ENCODE measurements around the gene ARMC7.

ARMC7 gene

DNA sequence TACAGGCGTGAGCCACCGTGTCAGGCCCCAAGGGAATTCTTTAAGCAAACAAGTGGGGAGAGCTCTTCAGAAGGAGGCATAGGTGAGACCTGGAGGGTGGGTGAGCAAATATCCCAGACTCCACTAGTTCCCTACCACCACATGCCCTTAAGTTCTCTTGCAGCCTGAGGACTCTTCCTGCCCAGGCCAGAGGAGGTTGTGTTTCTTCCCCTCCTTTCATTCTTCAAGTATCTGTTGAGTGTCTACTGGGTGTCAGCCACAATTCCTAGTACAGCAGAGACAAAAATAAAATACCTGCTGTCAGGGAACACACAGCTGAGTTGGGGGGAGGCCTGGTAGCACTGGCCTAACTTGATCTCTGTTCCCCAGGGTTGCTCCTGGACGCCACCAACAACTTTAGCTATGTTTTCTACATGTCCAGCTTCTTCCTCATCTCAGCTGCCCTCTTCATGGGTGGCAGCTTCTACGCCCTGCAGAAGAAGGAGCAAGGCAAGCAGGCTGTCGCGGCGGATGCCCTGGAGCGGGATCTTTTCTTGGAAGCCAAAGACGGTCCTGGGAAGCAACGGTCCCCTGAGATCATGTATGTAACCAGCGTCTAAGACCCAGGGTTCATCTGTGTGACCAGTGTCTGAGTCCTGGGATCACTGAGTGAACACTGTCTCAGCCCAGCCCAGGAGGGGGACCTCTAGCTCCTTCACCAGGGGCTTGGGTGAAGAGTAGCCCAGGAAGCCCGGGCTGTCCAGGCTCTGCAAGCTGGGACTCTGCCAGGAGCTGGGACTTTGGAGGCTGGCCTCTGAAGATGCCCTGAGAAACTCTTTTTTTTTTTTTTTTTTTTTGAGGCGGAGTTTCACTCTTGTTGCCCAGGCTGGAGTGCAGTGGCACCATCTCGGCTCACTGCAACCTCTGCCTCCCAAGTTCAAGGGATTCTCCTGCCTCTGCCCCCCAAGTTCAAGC is 5.9 kb upstream of the ARMC7 start:
- H3K36me3 Mint-ChIP-seq (ENCODE audit: low read depth), result peaks cover 1% of the 10 kb centered on the region
- peaks cover 8% of the 10 kb centered on the region for H3K4me1 Mint-ChIP-seq (ENCODE audit: low read depth)
- H3K9me3 Mint-ChIP-seq, result no peaks in the 10 kb centered on the region
- H3K27me3 Mint-ChIP-seq (ENCODE audit: low read depth), result peaks cover 2% of the 10 kb centered on the region
- no peak overlapping the region for H3K27ac Mint-ChIP-seq
- H3K4me3 Mint-ChIP-seq, result no peak overlapping the region

DNA sequence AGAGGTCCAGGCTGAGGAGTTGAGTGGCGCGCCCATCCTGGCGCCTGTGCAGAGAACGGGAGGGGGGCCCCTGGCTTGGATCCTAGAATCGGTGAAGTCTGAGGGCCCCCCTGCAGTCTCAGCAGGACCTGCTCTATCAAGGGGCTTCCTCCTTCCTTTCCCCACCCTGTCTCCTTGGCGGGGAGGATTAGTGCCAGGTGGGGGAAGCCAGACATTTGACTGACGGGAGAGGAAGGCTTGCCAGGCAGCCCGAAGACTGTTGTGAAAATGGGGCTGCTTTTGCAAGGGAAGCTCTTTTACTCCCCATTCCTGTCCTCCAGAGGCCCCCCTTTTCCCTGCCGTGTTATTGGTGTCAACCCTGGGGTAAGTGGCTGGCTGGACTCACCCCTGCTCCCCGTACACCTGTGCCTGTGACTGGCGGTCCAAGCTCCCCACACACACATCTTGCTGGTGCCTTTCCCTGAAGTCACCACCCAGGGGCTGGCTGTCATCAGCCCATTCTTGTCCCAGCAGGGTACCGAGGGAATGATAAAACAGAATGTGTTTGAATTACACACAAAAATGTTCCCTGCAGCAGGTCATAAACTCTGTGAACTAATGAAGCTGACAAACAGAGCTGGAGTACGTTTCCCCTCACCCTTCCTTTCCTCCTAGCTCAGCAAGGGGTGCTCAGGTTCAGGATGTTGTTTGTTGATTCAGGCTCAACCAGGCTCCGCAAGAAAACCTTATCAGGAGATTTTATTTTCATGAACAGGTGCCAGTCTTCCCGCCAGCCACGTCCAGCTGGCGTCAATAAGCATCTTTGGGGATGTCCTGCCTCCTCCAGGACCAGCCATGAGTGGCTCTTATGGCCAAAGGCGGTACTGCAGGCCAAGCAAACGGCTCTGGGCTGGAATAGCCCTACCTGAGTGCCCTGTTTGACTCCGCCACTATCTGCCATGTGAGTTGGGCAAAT is 4.4 kb upstream of the ARMC7 start:
- Mint-ChIP-seq H3K27me3 (ENCODE audit: low read depth) (peaks cover 2% of the 10 kb centered on the region), H3K4me1 (ENCODE audit: low read depth) (peaks cover 9% of the 10 kb centered on the region), H3K27ac (peak overlapping the region; percentile 29), H3K9me3 (no peaks in the 10 kb centered on the region), H3K4me3 (no peak overlapping the region), H3K36me3 (ENCODE audit: low read depth) (peaks cover under 1% of the 10 kb centered on the region)

DNA sequence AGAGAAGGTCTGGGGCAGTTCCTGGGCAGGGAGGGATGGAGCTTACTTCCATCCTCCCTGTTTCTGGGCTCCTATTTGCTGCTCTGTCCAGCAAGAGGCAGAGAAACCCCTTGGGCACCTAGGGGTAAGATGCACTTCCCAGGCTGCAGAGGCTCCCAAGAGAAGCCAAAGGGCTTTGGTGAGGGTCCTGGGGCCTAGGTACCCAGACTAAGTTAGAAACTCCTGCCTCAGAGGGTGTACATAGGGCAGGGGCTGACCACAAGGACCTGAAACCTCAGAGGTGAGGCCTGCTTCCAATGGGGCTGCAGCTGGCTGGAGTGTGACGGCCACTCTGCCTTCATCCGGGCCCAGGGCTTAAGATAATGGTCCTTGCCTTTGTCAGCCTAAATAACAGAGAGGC is 1.6 kb upstream of the ARMC7 start:
- peaks cover 20% of the 10 kb centered on the region for H3K4me1 Mint-ChIP-seq (ENCODE audit: low read depth)
- H3K9me3 Mint-ChIP-seq, result no peaks in the 10 kb centered on the region
- peaks cover 2% of the 10 kb centered on the region for H3K27me3 Mint-ChIP-seq (ENCODE audit: low read depth)
- peaks cover 9% of the 10 kb centered on the region for H3K36me3 Mint-ChIP-seq (ENCODE audit: low read depth)
- peak overlapping the region; percentile 8 for H3K27ac Mint-ChIP-seq
- peak overlapping the region; percentile 94 for H3K4me3 Mint-ChIP-seq

DNA sequence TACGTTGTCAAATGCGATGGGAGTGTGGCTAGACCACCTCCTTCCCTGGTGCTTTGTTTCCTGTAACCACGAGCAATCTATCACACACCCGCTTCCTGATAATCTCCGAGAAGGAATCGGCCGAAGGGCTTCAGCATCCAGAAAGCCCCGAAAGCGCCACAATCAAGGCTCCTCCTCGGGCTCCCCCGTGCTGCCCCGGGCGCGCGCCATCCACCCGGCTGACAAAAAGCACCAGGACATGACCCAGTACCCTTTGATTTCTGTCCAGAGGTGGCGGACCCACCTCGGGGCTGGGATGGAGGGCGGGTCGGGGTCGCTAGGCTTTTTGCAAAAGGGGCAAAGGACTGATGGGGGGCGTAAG is 743 bp upstream of the ARMC7 start:
- Mint-ChIP-seq H3K9me3 (no peaks in the 10 kb centered on the region), H3K4me1 (ENCODE audit: low read depth) (peaks cover 21% of the 10 kb centered on the region), H3K4me3 (peak overlapping the region; percentile 94), H3K27me3 (ENCODE audit: low read depth) (peaks cover 2% of the 10 kb centered on the region), H3K27ac (no peak overlapping the region), H3K36me3 (ENCODE audit: low read depth) (peaks cover 10% of the 10 kb centered on the region)

DNA sequence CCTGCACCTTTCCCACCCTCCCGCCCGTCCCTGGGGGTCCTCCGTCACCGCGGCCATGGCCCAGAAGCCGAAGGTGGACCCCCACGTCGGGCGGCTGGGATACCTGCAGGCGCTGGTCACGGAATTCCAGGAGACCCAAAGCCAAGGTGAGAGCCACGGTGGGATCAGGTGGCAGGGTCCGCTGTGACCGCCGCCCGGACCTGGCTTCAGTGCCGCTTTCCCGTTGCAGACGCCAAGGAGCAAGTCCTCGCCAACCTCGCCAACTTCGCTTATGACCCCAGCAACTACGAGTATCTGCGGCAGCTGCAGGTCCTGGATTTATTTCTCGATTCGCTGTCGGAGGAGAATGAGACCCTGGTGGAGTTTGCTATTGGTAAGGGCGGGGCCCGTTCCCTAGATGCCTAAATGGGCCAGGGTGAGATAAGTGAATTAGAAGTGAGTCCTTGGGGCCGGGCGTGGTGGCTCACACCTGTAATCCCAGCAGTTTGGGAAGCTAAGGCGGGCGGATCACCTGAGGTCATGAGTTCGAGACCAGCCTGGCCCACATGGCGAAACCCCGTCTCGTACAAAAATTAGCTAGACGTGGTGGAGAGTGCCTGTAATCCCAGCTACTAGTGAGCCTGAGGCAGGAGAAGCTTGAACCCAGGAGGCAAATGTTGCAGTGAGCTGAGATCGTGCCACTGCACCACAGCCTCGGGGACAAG is 617 bp downstream of the ARMC7 start:
- H3K27me3 Mint-ChIP-seq (ENCODE audit: low read depth), result peaks cover 2% of the 10 kb centered on the region
- peaks cover 31% of the 10 kb centered on the region for H3K4me1 Mint-ChIP-seq (ENCODE audit: low read depth)
- H3K36me3 Mint-ChIP-seq (ENCODE audit: low read depth), result peaks cover 18% of the 10 kb centered on the region
- H3K4me3 Mint-ChIP-seq, result peak overlapping the region; percentile 94
- no peaks in the 10 kb centered on the region for H3K9me3 Mint-ChIP-seq
- H3K27ac Mint-ChIP-seq, result peak overlapping the region; percentile 78

DNA sequence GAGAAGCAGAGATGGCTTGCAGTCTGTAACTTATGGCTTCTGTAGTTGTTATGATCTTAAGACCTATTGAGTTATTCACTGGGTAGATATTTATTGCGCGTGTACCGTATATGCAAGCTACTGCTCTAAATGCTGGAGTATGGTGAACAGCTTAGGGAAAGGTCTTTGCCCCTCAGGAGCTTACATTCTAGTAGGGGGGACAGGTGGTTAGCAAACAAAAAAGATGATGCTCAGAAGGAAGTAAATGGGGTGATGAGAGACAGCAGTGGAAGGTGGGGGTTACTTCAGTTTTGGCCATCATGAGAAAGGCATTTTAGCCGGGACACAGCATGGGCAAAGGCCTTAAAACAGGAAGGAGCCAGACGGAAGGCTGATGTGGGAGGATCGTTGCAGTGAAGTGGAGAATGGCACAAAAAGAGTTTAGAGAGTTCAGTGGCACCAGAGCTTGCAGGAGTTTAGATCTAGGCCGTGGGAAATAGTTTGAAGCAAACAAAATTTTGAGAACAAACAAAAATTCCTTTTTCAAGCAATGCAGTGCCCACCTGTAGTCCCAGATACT is 2.1 kb downstream of the ARMC7 start:
- H3K27ac Mint-ChIP-seq, result peak overlapping the region; percentile 41
- peaks cover 28% of the 10 kb centered on the region for H3K4me1 Mint-ChIP-seq (ENCODE audit: low read depth)
- H3K4me3 Mint-ChIP-seq, result peak overlapping the region; percentile 15
- no peaks in the 10 kb centered on the region for H3K9me3 Mint-ChIP-seq
- H3K36me3 Mint-ChIP-seq (ENCODE audit: low read depth), result peaks cover 18% of the 10 kb centered on the region
- peaks cover 2% of the 10 kb centered on the region for H3K27me3 Mint-ChIP-seq (ENCODE audit: low read depth)

DNA sequence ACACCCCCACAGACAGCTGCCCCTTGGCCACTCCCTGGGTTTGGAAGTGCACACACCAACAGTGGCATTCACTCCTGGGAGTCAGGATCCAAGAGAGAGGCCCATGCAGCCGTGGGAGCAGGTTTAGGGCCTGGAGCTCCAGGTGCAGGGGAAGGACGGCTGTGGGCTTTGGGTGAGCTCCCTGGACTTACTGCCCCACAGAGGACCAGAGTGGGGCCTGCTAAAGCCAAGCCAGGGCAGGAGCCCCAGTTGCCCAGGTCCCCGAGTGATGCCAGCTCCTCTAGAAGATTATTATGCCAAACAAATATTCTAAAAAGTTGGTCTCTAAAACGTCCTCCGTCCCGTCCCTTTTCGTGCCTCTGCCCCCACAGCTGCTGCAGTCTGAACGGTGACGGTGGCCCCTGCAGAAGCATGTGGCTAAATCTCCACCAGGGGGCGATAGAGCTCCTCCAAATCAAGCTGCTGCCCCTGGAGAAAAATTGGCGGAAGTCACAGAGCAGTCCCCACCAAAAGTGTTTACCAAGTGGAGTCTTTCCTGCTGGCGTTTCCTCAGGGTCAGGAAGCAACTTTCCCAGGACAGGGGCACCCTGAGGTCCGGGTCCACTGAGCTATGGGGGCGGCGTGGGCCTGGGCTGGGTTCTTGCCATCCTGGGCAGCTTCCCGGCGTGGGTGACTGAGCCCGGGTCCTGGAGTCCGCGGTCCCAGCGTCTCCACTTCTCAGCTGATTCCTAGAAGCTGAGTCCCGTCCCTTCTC is 4.2 kb downstream of the ARMC7 start:
- Mint-ChIP-seq H3K4me3 (peak overlapping the region; percentile 96), H3K27me3 (ENCODE audit: low read depth) (no peaks in the 10 kb centered on the region), H3K9me3 (no peaks in the 10 kb centered on the region), H3K4me1 (ENCODE audit: low read depth) (peaks cover 30% of the 10 kb centered on the region), H3K27ac (peak overlapping the region; percentile 95), H3K36me3 (ENCODE audit: low read depth) (peaks cover 23% of the 10 kb centered on the region)

DNA sequence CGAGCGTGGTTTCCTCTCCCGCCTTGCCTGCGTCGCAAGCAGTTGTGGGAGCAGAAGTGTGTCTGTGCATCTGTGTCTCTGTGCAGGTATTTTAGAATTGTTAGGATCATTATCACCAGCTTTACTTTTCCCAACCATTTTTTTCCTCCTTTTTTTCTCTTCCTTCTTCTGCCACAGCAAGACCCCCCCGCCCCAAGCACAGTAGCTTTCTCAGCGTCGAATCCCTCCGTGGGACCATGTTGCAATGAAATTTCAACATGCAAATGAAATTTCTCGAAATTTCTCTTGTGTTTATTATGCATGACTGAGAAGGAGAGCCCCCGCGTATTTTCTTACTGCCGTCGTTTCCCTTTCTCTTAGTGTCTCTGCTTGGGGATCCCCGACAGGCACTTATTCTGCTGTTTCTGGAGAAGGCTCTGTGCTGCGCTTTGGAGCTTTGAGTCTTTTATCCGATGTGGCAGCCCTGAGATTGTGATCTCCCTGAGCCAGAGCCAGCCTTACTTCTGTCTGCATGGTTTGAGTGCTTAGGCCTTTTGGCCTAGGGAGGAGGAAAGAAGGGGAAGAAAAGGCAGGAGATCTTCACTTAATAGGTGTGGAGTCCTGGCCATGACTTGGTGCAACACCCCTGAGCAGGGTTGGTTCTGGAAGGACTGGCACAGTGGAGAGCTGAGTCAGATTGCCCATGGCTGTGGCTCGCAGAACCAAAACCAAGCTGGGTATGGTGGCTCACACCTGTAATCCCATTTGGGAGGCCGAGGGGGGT is 5.0 kb downstream of the ARMC7 start:
- peak overlapping the region; percentile 95 for H3K27ac Mint-ChIP-seq
- peaks cover 30% of the 10 kb centered on the region for H3K4me1 Mint-ChIP-seq (ENCODE audit: low read depth)
- H3K36me3 Mint-ChIP-seq (ENCODE audit: low read depth), result peaks cover 23% of the 10 kb centered on the region
- peak overlapping the region; percentile 96 for H3K4me3 Mint-ChIP-seq
- H3K9me3 Mint-ChIP-seq, result no peaks in the 10 kb centered on the region
- no peaks in the 10 kb centered on the region for H3K27me3 Mint-ChIP-seq (ENCODE audit: low read depth)

DNA sequence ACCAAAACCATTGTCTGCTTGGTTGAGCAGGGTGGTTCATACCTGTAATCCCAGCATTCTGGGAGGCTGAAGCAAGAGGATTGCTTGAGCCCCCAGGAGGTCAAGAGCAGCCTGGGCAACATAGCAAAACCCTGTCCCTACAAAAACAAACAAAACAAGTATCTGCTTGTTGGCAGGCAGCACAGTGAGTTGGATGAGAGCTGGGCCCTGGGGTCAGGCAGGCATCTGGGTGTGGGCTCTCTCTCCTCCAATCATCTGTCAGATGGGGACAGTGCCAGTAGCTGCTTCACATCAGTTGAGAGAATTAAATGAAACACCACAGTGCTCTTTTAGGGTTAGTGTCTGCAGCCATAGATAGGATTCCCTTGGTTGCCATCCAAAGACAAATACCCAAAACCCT is 5.8 kb downstream of the ARMC7 start:
- no peaks in the 10 kb centered on the region for H3K27me3 Mint-ChIP-seq (ENCODE audit: low read depth)
- peaks cover 25% of the 10 kb centered on the region for H3K36me3 Mint-ChIP-seq (ENCODE audit: low read depth)
- H3K9me3 Mint-ChIP-seq, result no peaks in the 10 kb centered on the region
- no peak overlapping the region for H3K4me3 Mint-ChIP-seq
- H3K4me1 Mint-ChIP-seq (ENCODE audit: low read depth), result peaks cover 27% of the 10 kb centered on the region
- H3K27ac Mint-ChIP-seq, result no peak overlapping the region

DNA sequence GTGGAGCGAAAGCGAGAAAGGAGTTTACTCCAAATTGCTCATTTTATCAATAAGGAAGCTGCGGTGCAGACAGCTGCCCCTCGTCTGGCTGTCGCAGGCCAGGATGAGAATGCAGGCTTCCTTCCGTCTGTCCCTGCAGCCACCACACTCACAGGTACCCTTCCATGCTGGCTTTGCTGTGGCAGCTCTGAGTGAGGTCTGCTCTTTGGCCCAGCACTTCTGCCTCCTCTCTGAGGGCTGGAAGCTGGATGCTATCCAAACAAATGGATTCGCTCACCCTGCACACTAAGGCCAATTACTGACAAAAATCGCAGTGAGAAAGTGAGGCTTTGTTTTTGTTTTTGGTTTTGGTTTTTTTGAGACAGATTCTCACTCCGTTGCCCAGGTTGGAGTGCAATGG is 7.0 kb downstream of the ARMC7 start:
- Mint-ChIP-seq H3K27ac (no peak overlapping the region), H3K4me3 (no peak overlapping the region)

DNA sequence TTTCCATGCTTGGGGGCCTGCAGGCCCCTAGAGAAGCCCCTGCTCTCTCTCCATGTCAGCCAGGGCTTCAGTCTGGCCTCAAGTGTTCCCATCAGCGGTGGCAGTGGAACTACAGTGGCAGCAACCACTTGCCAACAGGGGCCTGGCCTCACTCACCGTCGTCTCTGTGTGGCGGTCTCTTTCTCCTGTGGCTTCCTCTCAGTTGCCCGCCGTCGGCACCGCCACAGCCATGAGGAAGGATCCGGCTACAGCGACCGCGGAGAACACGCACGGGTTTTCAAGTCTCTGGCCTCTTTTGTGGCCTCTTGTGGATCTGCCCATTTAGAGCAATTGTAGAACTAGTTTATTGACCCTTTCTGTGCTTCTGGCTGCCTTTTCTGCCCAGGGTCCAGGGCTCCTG is 8.5 kb downstream of the ARMC7 start:
- Mint-ChIP-seq H3K27ac (no peak overlapping the region), H3K27me3 (ENCODE audit: low read depth) (no peaks in the 10 kb centered on the region), H3K9me3 (no peaks in the 10 kb centered on the region), H3K4me1 (ENCODE audit: low read depth) (peaks cover 16% of the 10 kb centered on the region), H3K4me3 (no peak overlapping the region), H3K36me3 (ENCODE audit: low read depth) (peaks cover 26% of the 10 kb centered on the region)

More for the DNA sequence above, 7.0 kb downstream of the ARMC7 start:
- H3K4me1 Mint-ChIP-seq (ENCODE audit: low read depth), result peaks cover 22% of the 10 kb centered on the region
- H3K36me3 Mint-ChIP-seq (ENCODE audit: low read depth), result peaks cover 30% of the 10 kb centered on the region
- H3K27me3 Mint-ChIP-seq (ENCODE audit: low read depth), result no peaks in the 10 kb centered on the region
- no peaks in the 10 kb centered on the region for H3K9me3 Mint-ChIP-seq

DNA sequence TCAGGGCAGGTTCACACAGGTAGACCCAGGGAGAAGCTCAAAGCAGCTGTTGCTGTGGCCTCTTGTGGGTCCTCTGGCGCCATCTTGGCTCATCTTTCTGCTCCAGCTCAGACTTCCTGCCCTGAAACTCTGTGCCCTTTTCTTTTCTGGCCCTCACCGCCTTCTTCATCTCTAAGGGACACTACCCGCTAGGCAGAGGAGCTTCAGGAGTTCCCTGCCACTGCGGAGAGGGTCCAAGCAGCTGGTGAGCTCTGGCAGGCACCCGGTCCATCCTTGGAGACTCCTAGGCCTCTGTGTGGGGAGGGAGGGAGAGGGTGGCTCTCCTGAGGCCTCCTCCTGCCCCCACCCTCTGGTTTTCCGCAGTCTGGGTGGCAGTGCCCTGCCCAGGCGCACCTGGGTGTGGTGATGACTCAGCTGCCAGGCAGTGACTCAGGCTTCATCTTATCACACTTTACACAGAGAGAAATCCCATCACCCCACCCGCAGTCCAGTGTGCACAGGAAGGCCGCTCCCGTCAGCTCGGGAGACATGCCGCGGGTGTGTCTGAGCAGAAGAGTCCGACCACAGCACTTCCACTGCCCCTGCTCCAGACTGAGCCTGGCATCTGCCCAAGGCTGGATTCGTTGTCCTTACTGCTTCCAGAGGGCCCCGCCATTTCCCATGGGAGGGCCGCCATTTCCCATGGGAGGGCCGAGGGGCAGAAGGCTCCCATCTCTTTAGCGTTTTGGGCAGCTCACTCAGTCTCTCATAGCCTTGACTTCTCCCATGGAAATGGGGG is 14.5 kb downstream of the ARMC7 start:
- peak overlapping the region; percentile 87 for H3K27ac Mint-ChIP-seq
- peaks cover 25% of the 10 kb centered on the region for H3K4me1 Mint-ChIP-seq (ENCODE audit: low read depth)
- peak overlapping the region; percentile 13 for H3K4me3 Mint-ChIP-seq
- no peaks in the 10 kb centered on the region for H3K9me3 Mint-ChIP-seq
- H3K36me3 Mint-ChIP-seq (ENCODE audit: low read depth), result peaks cover 29% of the 10 kb centered on the region
- no peaks in the 10 kb centered on the region for H3K27me3 Mint-ChIP-seq (ENCODE audit: low read depth)

All from T-helper 1 cell treated with Interleukin-12 subunit alpha and Interleukin-12 subunit beta and Interleukin-4 antibody, amounts not matched to agents 30 μg/mL and 1 μg/mL, for 36 hours (primary cell).